HepG2 (cell line): ENCODE results near the gene FILIP1.

Source experiments
- BRF2 ChIP-seq: sonication (generic); formaldehyde crosslinking; IDR thresholded peaks from 2 replicates; pipeline ENCODE4 v1.8.1; 2022; ENCODE audit warnings: mild to moderate bottlenecking, missing genetic modification reagents
- CTCF ChIP-seq: sonication (generic); formaldehyde crosslinking; IDR thresholded peaks from 2 replicates; pipeline ENCODE4 v1.5.0; 2020; ENCODE audit warnings: mild to moderate bottlenecking, missing genetic modification reagents, moderate library complexity
- FOXM1 ChIP-seq: sonication (generic); formaldehyde crosslinking; IDR thresholded peaks from 2 replicates; pipeline ENCODE4 v1.5.0; 2020; ENCODE audit warnings: missing genetic modification reagents
- JUND ChIP-seq: sonication (generic); formaldehyde crosslinking; IDR thresholded peaks from 2 replicates; pipeline ENCODE4 v1.8.0; 2022; ENCODE audit warnings: mild to moderate bottlenecking, missing genetic modification reagents
- MAX ChIP-seq: IDR thresholded peaks from 2 replicates; pipeline ENCODE4 v1.6.1; 2012; ENCODE audit warnings: inconsistent platforms
- RORA ChIP-seq: sonication (generic); formaldehyde crosslinking; IDR thresholded peaks from 2 replicates; pipeline ENCODE4 v1.5.0; 2020; ENCODE audit warnings: mild to moderate bottlenecking, missing genetic modification reagents, moderate library complexity
- TCF7 ChIP-seq: sonication (generic); IDR thresholded peaks from 2 replicates; pipeline ENCODE4 v1.6.1; 2016; ENCODE audit warnings: antibody characterized with exemption, low read depth
- ZBTB33 ChIP-seq: sonication (generic); formaldehyde crosslinking; IDR thresholded peaks from 2 replicates; pipeline ENCODE4 v1.4.0; 2020; ENCODE audit warnings: missing genetic modification reagents
- ZNF841 ChIP-seq: sonication (generic); formaldehyde crosslinking; IDR thresholded peaks from 2 replicates; pipeline ENCODE4 v1.8.1; 2023; ENCODE audit warnings: missing genetic modification reagents, borderline replicate concordance

- no peak for TF ChIP-seq FOXM1 (CRISPR knock-in tag)
- TF ChIP-seq BRF2 (CRISPR knock-in tag): no peak
- no peak for TF ChIP-seq MAX
- no peak for TF ChIP-seq ZBTB33 (CRISPR knock-in tag)
- TF ChIP-seq RORA (CRISPR knock-in tag): no peak
- no peak for TF ChIP-seq ZNF841
- TF ChIP-seq TCF7: no peak
- no peak for TF ChIP-seq CTCF (CRISPR knock-in tag)
- no peak for TF ChIP-seq JUND (CRISPR knock-in tag)
These were observed 10.3 kb downstream of the FILIP1 start for GRCh38 chr6:75483136-75483952.
